ENCODE measurements around the gene POU2F2.
"Not testable (repeated sequence)": the region's sequence is repeated elsewhere in the genome, so short reads cannot be mapped to it uniquely, and the experiment has no call there.

Gene POU2F2

GRCh38 chr19:42065051-42065450, 67.2 kb downstream of the POU2F2 start:
- DNase-seq (ENCODE audit: low read depth in 1 of 2, low spot score in 1 of 2): no peak

GRCh38 chr19:42064432-42064831, 67.8 kb downstream of the POU2F2 start:
- no peak for DNase-seq (ENCODE audit: low read depth in 1 of 2, low spot score in 1 of 2)

DNA sequence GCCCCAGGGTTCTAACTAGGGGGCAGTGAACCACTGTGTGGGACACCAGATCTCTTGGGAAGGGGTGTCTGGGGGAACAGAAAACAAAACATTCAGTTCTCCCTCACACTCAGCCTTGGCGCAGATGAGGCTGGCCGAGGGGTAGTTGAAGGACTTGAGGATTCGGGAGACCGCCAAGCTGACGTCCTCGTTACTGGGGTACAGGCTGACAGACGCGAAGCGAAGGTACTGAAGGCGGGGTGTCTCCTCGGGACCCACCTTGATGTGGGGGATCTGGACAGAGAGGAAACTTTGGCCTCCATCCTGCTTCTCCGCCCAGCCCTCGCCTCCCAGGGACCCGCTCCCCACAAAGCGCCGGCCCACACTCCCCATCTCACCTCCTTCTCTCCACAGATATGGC, 69.9 kb downstream of the POU2F2 start:
- DNase-seq (ENCODE audit: low read depth in 1 of 2, low spot score in 1 of 2): no peak

DNA sequence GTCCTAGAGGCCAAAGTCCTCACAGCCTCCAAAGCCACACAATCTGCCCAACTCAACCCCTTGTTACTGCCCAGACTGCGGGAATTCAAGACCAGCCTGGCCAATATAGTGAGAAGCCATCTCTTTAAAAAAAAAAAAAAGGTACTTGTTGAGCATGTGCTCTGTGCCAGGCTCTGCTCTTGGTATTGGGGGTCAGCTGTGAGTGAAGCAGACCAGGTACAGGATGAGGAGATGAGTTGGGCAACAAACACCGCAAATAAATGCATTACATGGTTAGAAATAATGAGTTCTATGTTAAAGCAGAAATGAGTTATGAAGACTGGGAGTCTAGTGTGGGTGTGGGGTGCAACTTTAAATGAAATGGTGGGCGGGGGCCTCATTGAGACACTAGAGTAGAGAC, 72.1 kb downstream of the POU2F2 start:
- no peak for DNase-seq (ENCODE audit: low read depth in 1 of 2, low spot score in 1 of 2)

DNA sequence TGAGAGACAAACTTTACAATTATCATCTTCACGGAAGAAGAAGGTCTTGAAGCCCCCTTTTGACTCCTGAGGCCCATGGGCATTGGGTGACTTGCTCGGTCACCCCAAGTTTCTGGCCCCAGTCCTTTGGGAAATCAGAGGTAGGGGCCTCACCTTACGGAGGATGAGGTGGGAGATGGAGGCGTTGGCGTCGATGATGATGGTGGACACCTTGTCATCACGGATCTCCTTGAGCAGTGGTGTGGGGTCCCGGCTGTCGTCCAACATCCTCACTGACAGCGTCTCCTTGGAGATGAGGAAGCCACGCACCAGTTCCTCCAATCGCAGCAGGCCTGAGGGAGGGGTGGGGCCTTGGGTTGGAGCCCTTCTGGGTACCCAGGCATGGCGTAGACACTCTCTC, 73.0 kb downstream of the POU2F2 start:
- no peak for DNase-seq (ENCODE audit: low read depth in 1 of 2, low spot score in 1 of 2)

DNA sequence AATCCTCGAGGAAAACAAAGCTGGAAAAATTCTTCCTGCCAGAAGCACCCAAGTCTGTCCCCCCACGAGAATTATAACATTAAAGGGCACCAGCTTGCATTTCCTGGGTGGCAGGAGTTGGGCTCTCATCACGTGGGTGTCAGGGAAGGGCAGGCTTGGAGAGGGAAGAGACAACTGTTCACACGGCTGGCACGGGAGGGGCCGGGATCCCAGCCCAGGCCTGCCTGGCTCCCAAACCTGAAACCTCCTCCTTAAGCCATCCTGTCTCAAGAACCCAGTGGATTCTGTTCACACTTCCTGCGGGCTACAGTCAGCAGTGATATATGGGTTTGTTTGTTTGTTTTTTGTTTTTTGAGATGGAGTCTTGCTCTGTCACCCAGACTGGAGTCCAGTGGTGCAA, 74.4 kb downstream of the POU2F2 start:
- no peak for DNase-seq (ENCODE audit: low read depth in 1 of 2, low spot score in 1 of 2)

DNA sequence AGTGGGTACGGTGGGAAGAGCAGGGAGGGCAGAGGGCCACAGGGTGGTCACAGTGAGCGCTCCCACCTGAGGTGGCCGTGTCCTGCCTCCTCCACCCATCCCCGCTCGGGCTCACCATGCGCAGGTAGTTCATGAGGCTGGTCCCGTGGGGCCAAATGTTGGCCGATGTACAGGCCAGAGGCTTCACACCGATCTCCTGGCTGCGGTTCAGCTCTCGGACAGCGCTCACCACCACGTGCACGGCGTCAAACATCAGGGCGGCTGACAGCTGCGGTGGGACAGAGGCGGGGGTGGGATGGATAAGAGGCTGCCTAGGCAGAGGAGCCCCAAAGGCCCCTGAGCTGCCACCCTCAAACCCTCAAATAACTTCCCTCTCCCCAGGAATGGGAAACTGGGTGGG, 78.0 kb downstream of the POU2F2 start:
- DNase-seq (ENCODE audit: low read depth in 1 of 2, low spot score in 1 of 2): no peak

- DNase-seq (ENCODE audit: low read depth in 1 of 2, low spot score in 1 of 2): no peak
Observed at GRCh38 chr19:42053037-42053935, 79.0 kb downstream of the POU2F2 start.

- no peak for DNase-seq (ENCODE audit: low read depth in 1 of 2, low spot score in 1 of 2)
Observed at GRCh38 chr19:42052241-42052863, 79.9 kb downstream of the POU2F2 start.

- DNase-seq (ENCODE audit: low read depth in 1 of 2, low spot score in 1 of 2): no peak
Observed at GRCh38 chr19:42051166-42052115, 80.8 kb downstream of the POU2F2 start.

DNA sequence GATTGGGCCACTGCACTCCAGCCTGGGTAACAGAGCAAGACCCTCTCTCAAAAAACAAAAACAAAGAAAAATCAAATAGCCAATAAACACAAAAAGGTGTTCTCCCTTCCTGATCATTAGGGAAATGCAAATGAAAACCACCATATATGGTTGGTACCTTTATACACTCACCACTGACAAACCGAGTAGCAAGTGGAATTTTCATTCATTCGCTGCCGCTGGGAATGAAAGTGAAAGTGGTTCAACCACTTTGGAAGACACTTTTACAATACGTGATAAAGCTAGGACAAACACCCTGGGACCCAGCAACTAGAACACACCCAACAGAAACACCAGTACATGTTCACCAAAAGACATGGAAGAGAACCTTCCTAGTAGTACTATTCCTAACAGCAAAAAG, 83.3 kb downstream of the POU2F2 start:
- no peak for DNase-seq (ENCODE audit: low read depth in 1 of 2, low spot score in 1 of 2)

- no peak for DNase-seq (ENCODE audit: low read depth in 1 of 2, low spot score in 1 of 2)
Observed at GRCh38 chr19:42045575-42045974, 86.7 kb downstream of the POU2F2 start.

DNA sequence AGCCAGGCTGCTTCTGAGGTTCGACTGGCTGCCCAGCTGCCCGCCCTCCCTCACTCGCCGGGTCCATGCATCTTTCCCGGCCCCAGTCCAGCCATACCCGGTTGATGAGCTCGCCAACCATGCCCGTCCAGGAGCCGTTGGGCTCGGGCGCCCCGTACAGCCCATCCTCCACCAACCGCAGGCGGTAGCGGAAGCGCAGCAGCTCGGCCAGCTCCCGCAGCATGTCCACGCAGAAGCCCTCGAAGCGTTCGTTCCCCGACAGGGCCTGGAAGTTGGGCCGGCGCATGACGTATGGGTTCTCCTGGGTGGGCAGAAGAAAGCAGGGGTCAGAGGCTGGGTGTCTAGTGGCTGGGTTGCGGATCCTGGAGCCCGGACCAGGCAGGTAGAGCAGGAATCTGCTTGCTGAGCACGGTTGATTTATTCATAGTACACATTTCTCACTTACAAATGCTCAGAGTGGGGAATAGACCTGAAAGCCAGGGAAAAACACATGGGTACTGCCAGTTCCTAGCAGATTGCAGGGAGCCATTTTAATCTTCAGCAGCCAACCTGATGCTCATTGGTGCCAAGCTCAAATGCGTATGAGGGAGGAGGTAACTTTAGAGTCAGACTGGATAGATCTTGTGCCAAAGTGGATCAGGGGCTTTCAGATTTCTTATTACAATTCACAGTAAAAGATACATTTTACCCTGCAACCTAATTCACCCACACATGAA, 89.6 kb downstream of the POU2F2 start:
- no peak for DNase-seq (ENCODE audit: low read depth in 1 of 2, low spot score in 1 of 2)

DNA sequence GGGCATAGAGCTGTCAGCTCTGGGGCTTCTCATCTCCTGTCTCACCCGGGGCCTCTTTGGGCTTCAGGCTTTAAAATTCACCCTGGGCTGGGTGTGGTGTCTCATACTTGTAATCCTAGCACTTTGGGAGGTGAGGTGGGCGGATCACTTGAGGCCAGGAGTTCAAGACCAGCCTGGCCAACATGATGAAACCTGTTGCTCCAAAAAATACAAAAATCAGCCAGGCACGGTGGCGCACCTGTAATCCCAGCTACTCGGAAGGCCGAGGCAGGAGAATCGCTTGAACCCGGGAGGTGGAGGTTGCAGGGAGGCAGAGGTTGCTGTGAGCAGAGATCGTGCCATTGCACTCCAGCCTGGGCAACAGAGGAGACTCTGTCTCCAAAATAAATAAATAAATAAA, 91.8 kb downstream of the POU2F2 start:
- not testable (repeated sequence) for DNase-seq (ENCODE audit: low read depth in 1 of 2, low spot score in 1 of 2)

- no peak for DNase-seq (ENCODE audit: low read depth in 1 of 2, low spot score in 1 of 2)
Observed at GRCh38 chr19:42040031-42040430, 92.2 kb downstream of the POU2F2 start.

GRCh38 chr19:42038666-42039065, 93.6 kb downstream of the POU2F2 start:
- DNase-seq (ENCODE audit: low read depth in 1 of 2, low spot score in 1 of 2): no peak

DNA sequence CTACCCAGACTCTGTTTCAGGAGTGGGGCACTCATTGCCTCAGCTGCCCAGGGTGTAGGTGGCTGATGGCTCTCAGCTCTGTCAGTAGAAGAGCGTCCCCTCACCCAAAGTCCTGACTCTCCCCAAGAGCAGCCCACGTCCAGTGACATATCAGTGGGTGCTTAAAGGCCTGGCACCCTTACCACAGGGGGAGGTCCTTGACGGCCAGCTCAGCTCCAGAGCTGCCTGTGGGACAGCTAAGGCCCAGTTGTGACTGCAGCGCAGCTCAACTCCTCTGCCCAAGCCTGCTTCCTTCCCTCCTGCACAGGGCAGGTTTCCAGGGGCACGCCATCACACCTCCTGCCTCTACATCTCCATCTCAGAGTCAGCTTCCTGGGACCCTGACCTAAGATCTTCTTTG, 94.6 kb downstream of the POU2F2 start:
- no peak for DNase-seq (ENCODE audit: low read depth in 1 of 2, low spot score in 1 of 2)
